ENCODE results near the gene NUDT5.

The NUDT5 gene

GRCh38 chr10:12162927-12163326 is 32.8 kb downstream of the NUDT5 start:
- Histone ChIP-seq H3K36me3 (peaks cover 52% of the 10 kb centered on the region), H3K9me3 (no peaks in the 10 kb centered on the region), H3K4me1 (ENCODE audit: control insufficient read depth in 1 of 2, insufficient read depth in 1 of 2, low read depth in 1 of 2, low read length in 1 of 2) (peaks cover 8% of the 10 kb centered on the region in 2 experiments), H3K27ac (no peak overlapping the region), H3K4me3 (ENCODE audit: low read depth in 1 of 2, low read length in 1 of 2) (no peak overlapping the region), H3K27me3 (peaks cover 25% of the 10 kb centered on the region)
- no peak for TF ChIP-seq CTCF (IDR thresholded peaks at IDR 0.05)

GRCh38 chr10:12160664-12161063 is 35.0 kb downstream of the NUDT5 start:
- TF ChIP-seq CTCF (IDR thresholded peaks at IDR 0.05): no peak
- H3K27me3 ChIP-seq: peaks cover 45% of the 10 kb centered on the region

GRCh38 chr10:12158111-12158510 is 37.6 kb downstream of the NUDT5 start:
- Histone ChIP-seq H3K36me3 (peaks cover 19% of the 10 kb centered on the region), H3K4me3 (ENCODE audit: low read depth in 1 of 2, low read length in 1 of 2) (no peak overlapping the region), H3K9me3 (no peaks in the 10 kb centered on the region), H3K27ac (no peak overlapping the region), H3K27me3 (peaks cover 62% of the 10 kb centered on the region), H3K4me1 (ENCODE audit: control insufficient read depth in 1 of 2, insufficient read depth in 1 of 2, low read depth in 1 of 2, low read length in 1 of 2) (peaks cover 9 to 11% of the 10 kb centered on the region in 2 experiments)
- no peak for TF ChIP-seq CTCF (IDR thresholded peaks at IDR 0.05)

More at GRCh38 chr10:12160664-12161063, 35.0 kb downstream of the NUDT5 start:
- Histone ChIP-seq H3K36me3 (peaks cover 35% of the 10 kb centered on the region), H3K27ac (no peak overlapping the region), H3K4me1 (ENCODE audit: control insufficient read depth in 1 of 2, insufficient read depth in 1 of 2, low read depth in 1 of 2, low read length in 1 of 2) (peaks cover 9 to 11% of the 10 kb centered on the region in 2 experiments), H3K4me3 (ENCODE audit: low read depth in 1 of 2, low read length in 1 of 2) (no peak overlapping the region), H3K9me3 (no peaks in the 10 kb centered on the region)

- peaks cover 10% of the 10 kb centered on the region for H3K36me3 ChIP-seq
- H3K4me3 ChIP-seq (ENCODE audit: low read depth in 1 of 2, low read length in 1 of 2): no peak overlapping the region
- no peaks in the 10 kb centered on the region for H3K9me3 ChIP-seq
- H3K4me1 ChIP-seq (ENCODE audit: control insufficient read depth in 1 of 2, insufficient read depth in 1 of 2, low read depth in 1 of 2, low read length in 1 of 2): peaks cover 9 to 11% of the 10 kb centered on the region in 2 experiments
- no peak for TF ChIP-seq CTCF (IDR thresholded peaks at IDR 0.05)
- no peak overlapping the region for H3K27ac ChIP-seq
- H3K27me3 ChIP-seq: peaks cover 56% of the 10 kb centered on the region
These were observed 39.1 kb downstream of the NUDT5 start for GRCh38 chr10:12156367-12157123.

GRCh38 chr10:12154516-12154915 is 41.2 kb downstream of the NUDT5 start:
- Histone ChIP-seq H3K27me3 (peaks cover 43% of the 10 kb centered on the region), H3K27ac (no peak overlapping the region), H3K4me3 (ENCODE audit: low read depth in 1 of 2, low read length in 1 of 2) (no peak overlapping the region), H3K9me3 (no peaks in the 10 kb centered on the region), H3K36me3 (peaks cover 2% of the 10 kb centered on the region), H3K4me1 (ENCODE audit: control insufficient read depth in 1 of 2, insufficient read depth in 1 of 2, low read depth in 1 of 2, low read length in 1 of 2) (peaks cover 9 to 11% of the 10 kb centered on the region in 2 experiments)
- TF ChIP-seq CTCF (IDR thresholded peaks at IDR 0.05): no peak

All from neutrophil (primary cell).